HEK293T (cell line): ENCODE data around the gene NAT10.
"Not testable (repeated sequence)": the region's sequence is repeated elsewhere in the genome, so short reads cannot be mapped to it uniquely, and the experiment has no call there.

Experiments used
- CTCF ChIA-PET: fragments of 350-600 bp; formaldehyde crosslinking; extraction: SDS; loops from one replicate; lab custom pipeline; 2021; ENCODE audit warnings: antibody characterized with exemption, inconsistent platforms; lab: Yijun Ruan, JAX
- POLR2A ChIA-PET: fragments of 350-600 bp; formaldehyde crosslinking; extraction: SDS; loops from one replicate; lab custom pipeline; 2020; ENCODE audit warnings: antibody characterized with exemption, inconsistent platforms; lab: Yijun Ruan, JAX
- DNase-seq: peaks from one replicate; pipeline ENCODE4 v3.0.0; 2012; ENCODE audit warnings: mixed read lengths; ENCODE audit errors: extremely low spot score
- ARNT ChIP-seq: fragments of 450-650 bp; IDR thresholded peaks from 2 replicates; pipeline ENCODE4 v1.6.1; 2017; ENCODE audit warnings: mild to moderate bottlenecking
- BHLHE40 ChIP-seq: fragments of 450-650 bp; IDR thresholded peaks from 2 replicates; pipeline ENCODE4 v1.6.1; 2016; ENCODE audit warnings: mild to moderate bottlenecking, moderate library complexity, borderline replicate concordance
- CTBP1 ChIP-seq: fragments of 450-650 bp; IDR thresholded peaks from 2 replicates; pipeline ENCODE4 v1.6.1; 2016; ENCODE audit warnings: borderline replicate concordance
- ELF4 ChIP-seq: fragments of 450-650 bp; IDR thresholded peaks from 2 replicates; pipeline ENCODE4 v1.6.1; 2017; ENCODE audit warnings: antibody characterized with exemption
- FOXA1 ChIP-seq: fragments of 450-650 bp; IDR thresholded peaks from 2 replicates; pipeline ENCODE4 v1.6.1; 2016; ENCODE audit warnings: mild to moderate bottlenecking
- FOXK2 ChIP-seq: fragments of 450-650 bp; IDR thresholded peaks from 2 replicates; pipeline ENCODE4 v1.6.1; 2016; ENCODE audit warnings: mild to moderate bottlenecking
- FOXM1 ChIP-seq: fragments of 450-650 bp; IDR thresholded peaks from 2 replicates; pipeline ENCODE4 v1.6.1; 2017; ENCODE audit warnings: mild to moderate bottlenecking, borderline replicate concordance
- HDGF ChIP-seq: fragments of 450-650 bp; IDR thresholded peaks from 2 replicates; pipeline ENCODE4 v1.6.1; 2017; ENCODE audit warnings: antibody characterized with exemption, borderline replicate concordance
- L3MBTL2 ChIP-seq: fragments of 450-650 bp; conservative IDR thresholded peaks from 2 replicates; pipeline ENCODE4 v1.6.1; 2016; ENCODE audit warnings: mild to moderate bottlenecking
- LEF1 ChIP-seq: fragments of 450-650 bp; IDR thresholded peaks from 2 replicates; pipeline ENCODE4 v1.6.1; 2017; ENCODE audit warnings: mild to moderate bottlenecking, borderline replicate concordance
- NFRKB ChIP-seq: fragments of 450-650 bp; IDR thresholded peaks from 2 replicates; pipeline ENCODE4 v1.6.1; 2016; ENCODE audit warnings: mild to moderate bottlenecking, moderate library complexity
- SP1 ChIP-seq: fragments of 450-650 bp; IDR thresholded peaks from 2 replicates; pipeline ENCODE4 v1.6.1; 2017
- SUZ12 ChIP-seq: fragments of 450-650 bp; IDR thresholded peaks from 2 replicates; pipeline ENCODE4 v1.6.1; 2016; ENCODE audit warnings: mild to moderate bottlenecking
- TARDBP ChIP-seq: fragments of 450-650 bp; IDR thresholded peaks from 2 replicates; pipeline ENCODE4 v1.6.1; 2016
- ZNF384 ChIP-seq: fragments of 450-650 bp; IDR thresholded peaks from 2 replicates; pipeline ENCODE4 v1.6.1; 2016
- TF ChIP-seq, protein P1 (sequence below): fragments of 450-650 bp; IDR thresholded peaks from 2 replicates; pipeline ENCODE4 v1.6.1; 2016

Gene NAT10

DNA sequence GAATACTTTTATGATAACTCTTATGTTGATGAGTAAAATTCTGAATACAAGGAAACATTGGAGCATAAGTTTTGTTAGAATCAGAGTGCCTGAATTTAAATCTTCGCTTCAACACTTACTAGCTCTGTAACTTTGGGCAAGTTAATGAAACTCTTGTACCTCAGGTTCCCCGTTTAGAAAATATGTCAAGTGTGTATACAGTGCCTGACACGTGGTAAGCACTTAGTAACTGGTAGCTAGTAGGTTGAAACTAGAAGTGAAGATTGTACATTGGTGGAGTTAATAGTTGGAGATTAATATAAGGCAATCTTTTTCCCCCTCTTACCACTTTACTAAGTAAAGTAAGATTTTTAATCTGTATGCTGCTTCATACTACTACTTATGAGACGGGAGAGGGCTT is 24.8 kb upstream of the NAT10 start:
- TF ChIP-seq LEF1 (no peak), TARDBP (no peak), FOXM1 (no peak), NFRKB (no peak), FOXK2 (no peak), ZNF384 (no peak)
- no peak for DNase-seq
- POLR2A ChIA-PET: interaction anchor here (1.2 to 1.4 kb wide), 2 partner anchors 25 to 29 kb away, joined by 4 to 6 read pairs; partner anchors contain the start of genes CAPRIN1 and NAT10
- CTCF ChIA-PET: interaction anchor here (0.7 kb wide), 1 partner anchor 326 kb away, joined by 6 read pairs; no protein-coding TSS in a partner anchor

DNA sequence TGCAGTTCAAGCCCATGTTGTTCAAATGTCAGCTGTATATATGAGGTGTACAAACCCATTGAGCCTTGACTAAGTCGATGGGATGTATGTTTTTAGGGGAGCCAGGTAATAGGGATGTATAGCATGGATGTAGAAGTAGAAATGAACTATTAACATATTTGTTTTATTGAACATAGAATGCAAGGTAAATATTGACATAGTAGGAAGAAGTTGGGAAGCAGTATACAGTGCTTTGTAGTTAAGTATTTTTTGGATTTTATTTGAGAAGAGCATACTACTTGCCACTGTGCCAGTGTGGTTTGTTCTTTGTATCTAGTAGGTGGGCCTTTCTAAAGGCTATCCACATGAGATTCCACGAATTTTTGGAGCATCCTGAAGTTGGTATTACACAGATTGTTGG is 20.8 kb upstream of the NAT10 start:
- DNase-seq: no peak
- TF ChIP-seq LEF1 (no peak), FOXK2 (no peak), NFRKB (no peak), ELF4 (no peak), ARNT (no peak), L3MBTL2 (no peak), TARDBP (no peak), HDGF (no peak), FOXA1 (no peak), FOXM1 (no peak), BHLHE40 (no peak), SP1 (no peak), SUZ12 (no peak), ZNF384 (no peak), CTBP1 (no peak)
- TF ChIP-seq, protein P1, sequence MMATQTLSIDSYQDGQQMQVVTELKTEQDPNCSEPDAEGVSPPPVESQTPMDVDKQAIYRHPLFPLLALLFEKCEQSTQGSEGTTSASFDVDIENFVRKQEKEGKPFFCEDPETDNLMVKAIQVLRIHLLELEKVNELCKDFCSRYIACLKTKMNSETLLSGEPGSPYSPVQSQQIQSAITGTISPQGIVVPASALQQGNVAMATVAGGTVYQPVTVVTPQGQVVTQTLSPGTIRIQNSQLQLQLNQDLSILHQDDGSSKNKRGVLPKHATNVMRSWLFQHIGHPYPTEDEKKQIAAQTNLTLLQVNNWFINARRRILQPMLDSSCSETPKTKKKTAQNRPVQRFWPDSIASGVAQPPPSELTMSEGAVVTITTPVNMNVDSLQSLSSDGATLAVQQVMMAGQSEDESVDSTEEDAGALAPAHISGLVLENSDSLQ: no peak
- CTCF ChIA-PET: no interaction called here
- POLR2A ChIA-PET: no interaction called here

DNA sequence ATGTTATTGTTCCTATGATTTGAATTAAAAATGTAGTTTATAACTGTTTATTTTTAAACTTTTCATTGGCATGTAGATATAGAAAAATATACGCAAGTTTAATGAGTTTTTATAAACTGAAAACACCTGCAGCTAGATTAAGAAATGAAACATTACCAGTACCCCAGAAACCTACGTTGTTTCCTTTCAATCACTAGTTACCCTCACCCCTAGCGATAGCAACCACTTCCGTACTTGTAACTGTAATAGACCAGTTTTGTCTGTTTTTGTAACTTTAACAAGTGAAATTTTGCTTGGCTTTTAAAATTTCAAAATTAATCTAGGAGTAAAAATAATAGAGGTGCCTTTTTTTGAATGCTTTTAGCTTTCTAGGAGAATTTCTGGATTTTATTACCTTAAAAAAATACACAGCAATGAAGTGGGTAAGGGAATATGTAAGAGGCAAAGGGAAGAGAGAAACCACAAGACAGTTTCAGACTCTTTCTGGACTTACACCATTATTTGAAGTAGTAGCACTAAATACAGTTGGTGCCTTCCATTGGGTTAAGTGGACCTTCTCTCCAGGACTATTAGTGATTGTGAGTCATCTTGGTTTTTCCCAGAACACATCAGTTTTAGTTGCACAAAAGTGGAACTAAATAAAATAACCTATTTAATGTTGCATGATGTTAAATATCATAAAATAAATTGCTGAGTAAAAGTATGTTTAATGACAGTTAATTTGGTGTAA is 18.7 kb upstream of the NAT10 start:
- ChIA-PET POLR2A (no interaction called here), CTCF (no interaction called here)
- no peak for TF ChIP-seq L3MBTL2
- no peak for TF ChIP-seq CTBP1
- no peak for TF ChIP-seq SUZ12
- TF ChIP-seq FOXK2: no peak
- TF ChIP-seq SP1: no peak
- no peak for TF ChIP-seq ELF4
- no peak for TF ChIP-seq FOXM1
- no peak for TF ChIP-seq BHLHE40
- no peak for DNase-seq

DNA sequence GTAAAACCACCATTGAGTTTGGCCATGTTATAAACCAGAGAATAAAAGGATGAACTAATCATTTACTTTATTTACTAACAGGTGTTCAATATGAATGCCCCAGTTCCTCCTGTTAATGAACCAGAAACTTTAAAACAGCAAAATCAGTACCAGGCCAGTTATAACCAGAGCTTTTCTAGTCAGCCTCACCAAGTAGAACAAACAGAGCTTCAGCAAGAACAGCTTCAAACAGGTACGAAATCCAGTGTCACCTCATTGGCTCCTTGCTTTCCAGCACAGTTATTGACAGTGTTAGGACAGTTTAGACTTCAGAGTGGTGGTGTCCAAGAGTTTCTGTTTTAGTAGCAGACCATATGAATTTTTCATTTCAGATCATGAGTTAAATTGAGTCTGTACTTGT is 13.6 kb upstream of the NAT10 start:
- ChIA-PET CTCF (no interaction called here), POLR2A (no interaction called here)
- no peak for DNase-seq
- TF ChIP-seq TARDBP (no peak), SP1 (no peak), NFRKB (no peak), LEF1 (no peak), SUZ12 (no peak), ARNT (no peak)
- TF ChIP-seq, protein P1: no peak

DNA sequence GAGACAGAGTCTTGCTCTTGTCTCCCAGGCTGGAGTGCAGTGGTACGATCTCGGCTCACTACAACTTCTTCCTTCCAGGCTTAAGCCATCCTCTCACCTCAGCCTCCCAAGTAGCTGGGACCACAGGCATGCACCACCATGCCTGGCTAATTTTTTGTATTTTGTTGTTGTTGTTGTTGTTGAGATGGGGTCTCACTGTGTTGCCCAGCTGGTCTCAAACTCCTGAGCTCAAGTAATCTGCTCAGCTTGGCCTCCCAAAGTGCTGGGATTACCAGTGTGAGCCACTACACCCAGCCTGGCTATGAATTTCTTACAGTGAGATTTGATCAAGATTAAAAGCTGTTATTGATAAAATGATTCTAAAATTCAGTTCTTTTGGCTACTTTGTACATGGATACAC is 10.5 kb upstream of the NAT10 start:
- CTCF ChIA-PET, DNase-seq, POLR2A ChIA-PET: not testable (repeated sequence)

DNA sequence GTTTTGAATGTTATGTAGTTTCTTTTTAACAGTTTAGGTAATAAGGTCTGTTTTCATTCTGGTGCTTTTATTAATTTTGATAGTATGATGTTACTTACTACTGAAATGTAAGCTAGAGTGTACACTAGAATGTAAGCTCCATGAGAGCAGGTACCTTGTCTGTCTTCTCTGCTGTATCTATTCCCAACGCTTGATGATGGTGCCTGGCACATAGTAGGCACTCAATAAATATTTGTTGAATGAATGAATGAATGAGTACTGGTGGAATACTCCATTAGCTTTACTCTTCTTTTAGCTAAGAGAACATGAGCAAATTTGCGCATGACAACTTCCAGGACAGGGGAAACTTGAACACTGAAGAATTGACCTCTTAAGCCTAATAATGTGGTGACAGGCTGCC is 6.6 kb upstream of the NAT10 start:
- POLR2A ChIA-PET: no interaction called here
- CTCF ChIA-PET: no interaction called here
- DNase-seq: no peak
- no peak for TF ChIP-seq HDGF
- TF ChIP-seq ELF4: no peak
- TF ChIP-seq FOXK2: no peak
- TF ChIP-seq, protein P1: no peak
- no peak for TF ChIP-seq L3MBTL2
- no peak for TF ChIP-seq NFRKB
- no peak for TF ChIP-seq ZNF384
- TF ChIP-seq CTBP1: no peak
- no peak for TF ChIP-seq FOXM1
- TF ChIP-seq SP1: no peak
- no peak for TF ChIP-seq FOXA1
- TF ChIP-seq ARNT: no peak
- no peak for TF ChIP-seq SUZ12
- no peak for TF ChIP-seq TARDBP

DNA sequence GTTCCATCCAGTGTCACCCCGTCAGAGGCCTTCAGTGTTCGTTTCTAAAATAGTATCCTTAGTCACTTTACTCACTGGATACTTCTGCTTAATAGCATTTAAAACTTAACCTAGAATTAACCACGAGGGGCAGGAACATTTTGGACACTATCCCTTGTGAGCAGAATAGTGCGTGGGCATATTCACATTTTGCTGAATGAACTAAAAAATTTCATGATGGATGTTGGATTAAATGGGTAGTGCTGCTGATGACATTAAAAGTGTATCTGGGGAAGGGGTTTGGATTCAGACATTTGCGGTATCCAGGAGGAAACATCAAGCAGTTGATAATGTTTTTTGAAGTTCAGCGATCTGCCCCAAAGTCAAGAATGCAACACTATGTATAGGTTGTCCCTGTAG is 750 bp upstream of the NAT10 start:
- POLR2A ChIA-PET: interaction anchor here (0.7 to 1.6 kb wide), 20 partner anchors 8 to 251 kb away, joined by 3 to 14 read pairs (median 3); partner anchors contain the start of gene CAPRIN1
- TF ChIP-seq LEF1 (no peak), BHLHE40 (no peak)
- CTCF ChIA-PET: no interaction called here
- DNase-seq: no peak
